HepG2 (cell line): ENCODE data around the gene CXorf49. TPM values are rescaled to one million over a fixed set of nuclear protein-coding genes. Genes with fewer than 3 reads are reported as not detected.

Experiments
- ATAC-seq: fragments of 200-7000 bp; cut with Tn5 transposase; 3 replicates; pipeline ENCODE4 v1.9.1; 2020; ENCODE audit warnings: mild to moderate bottlenecking, moderate library complexity
- BruUV-seq: library from RNA; stranded (reverse); fragments of 400-500 nt; replicated peaks from 2 replicates; lab custom pipeline; 2021; lab: Mats Ljungman, UMichigan
- CTCF ChIA-PET: fragments of 300-600 bp; formaldehyde crosslinking; extraction: SDS; loops from one replicate; lab custom pipeline; 2021; ENCODE audit warnings: low total read pairs, inconsistent platforms, low intra/inter-chr PET ratio; lab: Yijun Ruan, JAX
- POLR2A ChIA-PET: fragments of 350-600 bp; sonication (Branson Sonifier 250); formaldehyde crosslinking; loops from one replicate; lab custom pipeline; 2020; ENCODE audit warnings: antibody characterized with exemption, inconsistent platforms; lab: Yijun Ruan, JAX
- DNase-seq: peaks from one replicate; pipeline ENCODE4 v3.0.0-alpha.2; 2015; ENCODE audit warnings: low spot score
- FAIRE-seq: peaks from 3 replicates; lab custom pipeline; 2011; peaks lifted over from hg19 to GRCh38; lab: Jason Lieb, UNC
- H2AFZ ChIP-seq: one replicate; pipeline ENCODE4 v1.6.1; 2011; ENCODE audit warnings: low read length, inconsistent platforms
- H3K27ac ChIP-seq: fragments of 300-600 bp; 3 replicates; pipeline ENCODE4 v1.8.0; 2011; ENCODE audit warnings: mixed run types, mild to moderate bottlenecking, mixed read lengths, low read length, inconsistent platforms; ENCODE audit not compliant: insufficient read depth; ENCODE audit errors: extremely low read length
- H3K27me3 ChIP-seq, 2 experiments: fragments of 200-600 bp in 1 of 2; 2 replicates in 1 of 2; 3 replicates in 1 of 2; pipeline versions ENCODE4 v1.6.0 to v1.8.0; 2011; ENCODE audit warnings: low read length in 2 of 2, mild to moderate bottlenecking in 2 of 2, moderate library complexity in 2 of 2, inconsistent platforms in 1 of 2; ENCODE audit not compliant: insufficient read depth in 2 of 2, control insufficient read depth in 1 of 2
- H3K36me3 ChIP-seq, 2 experiments: fragments of 200-600 bp in 1 of 2; replicated peaks in 1 of 2; 2 replicates in 1 of 2; 3 replicates in 1 of 2; pipeline versions ENCODE4 v1.5.1 to v1.8.0; 2011; ENCODE audit warnings: low read length in 2 of 2, inconsistent platforms in 1 of 2; ENCODE audit not compliant: insufficient read depth in 2 of 2, control insufficient read depth in 1 of 2
- H3K4me1 ChIP-seq: 2 replicates; pipeline ENCODE4 v1.5.1; 2012; ENCODE audit warnings: low read length, inconsistent platforms; ENCODE audit not compliant: insufficient read depth
- H3K4me2 ChIP-seq: 2 replicates; pipeline ENCODE4 v1.6.0; 2011; ENCODE audit warnings: low read depth, low read length, inconsistent platforms
- H3K4me3 ChIP-seq, 3 experiments: fragments of 200-600 bp in 1 of 3; sonication (generic), shearing (Covaris generic) in 1 of 3; replicated peaks in 1 of 3; 2 replicates each; pipeline ENCODE4 v1.5.1; 2011 to 2016; ENCODE audit warnings: low read length in 3 of 3, inconsistent platforms in 2 of 3, low read depth in 2 of 3, mild to moderate bottlenecking in 2 of 3, control low read depth in 1 of 3, mixed read lengths in 1 of 3; ENCODE audit not compliant: insufficient read depth in 1 of 3
- H3K79me2 ChIP-seq: one replicate; pipeline ENCODE4 v1.6.1; 2011; ENCODE audit warnings: low read length, inconsistent platforms; ENCODE audit not compliant: insufficient read depth
- H3K9ac ChIP-seq: 2 replicates; pipeline ENCODE4 v1.6.0; 2011; ENCODE audit warnings: mild to moderate bottlenecking, low read depth, low read length, inconsistent platforms; ENCODE audit not compliant: insufficient read depth
- H3K9me3 ChIP-seq: 2 replicates; pipeline ENCODE4 v1.5.1; 2012; ENCODE audit warnings: mild to moderate bottlenecking, low read length
- H4K20me1 ChIP-seq: 2 replicates; pipeline ENCODE4 v1.6.0; 2011; ENCODE audit warnings: inconsistent platforms, mild to moderate bottlenecking, low read length, moderate library complexity; ENCODE audit not compliant: insufficient read depth
- AHDC1 ChIP-seq: sonication (generic); formaldehyde crosslinking; IDR thresholded peaks from 2 replicates; pipeline ENCODE4 v1.5.1; 2020; ENCODE audit warnings: mild to moderate bottlenecking, missing genetic modification reagents, borderline replicate concordance
- ATAD3A ChIP-seq: sonication (generic); formaldehyde crosslinking; IDR thresholded peaks from 2 replicates; pipeline ENCODE4 v1.4.0; 2020; ENCODE audit warnings: missing genetic modification reagents
- EED ChIP-seq: sonication (generic); formaldehyde crosslinking; IDR thresholded peaks from 2 replicates; pipeline ENCODE4 v1.5.0; 2020; ENCODE audit warnings: mild to moderate bottlenecking, missing genetic modification reagents
- FOXM1 ChIP-seq: sonication (generic); formaldehyde crosslinking; IDR thresholded peaks from 2 replicates; pipeline ENCODE4 v1.5.0; 2020; ENCODE audit warnings: missing genetic modification reagents
- HINFP ChIP-seq: sonication (generic); formaldehyde crosslinking; IDR thresholded peaks from 2 replicates; pipeline ENCODE4 v1.4.0; 2020; ENCODE audit warnings: low read depth, mild to moderate bottlenecking, missing genetic modification reagents
- HNRNPH1 ChIP-seq: fragments of 200-400 bp; formaldehyde crosslinking; optimal IDR thresholded peaks from 2 replicates; pipeline ENCODE3; 2017; ENCODE audit warnings: mild to moderate bottlenecking, low read depth, low read length
- MXD3 ChIP-seq: IDR thresholded peaks from 2 replicates; pipeline ENCODE4 v1.6.1; 2016; ENCODE audit warnings: mild to moderate bottlenecking, missing biosample characterization, missing genetic modification reagents
- MXI1 ChIP-seq: IDR thresholded peaks from 3 replicates; pipeline ENCODE4 v1.6.1; 2012; ENCODE audit warnings: low read depth, low read length, inconsistent platforms, borderline replicate concordance
- NCOA5 ChIP-seq: sonication (generic); formaldehyde crosslinking; IDR thresholded peaks from 2 replicates; pipeline ENCODE4 v1.4.0; 2020; ENCODE audit warnings: missing genetic modification reagents
- RAD21 ChIP-seq: fragments of 450-650 bp; formaldehyde crosslinking; IDR thresholded peaks from 2 replicates; pipeline ENCODE4 v1.5.0; 2020; ENCODE audit warnings: mild to moderate bottlenecking
- RBAK ChIP-seq: sonication (generic); formaldehyde crosslinking; IDR thresholded peaks from 2 replicates; pipeline ENCODE4 v1.5.1; 2020; ENCODE audit warnings: mild to moderate bottlenecking, missing genetic modification reagents
- TCF7L2 ChIP-seq: IDR thresholded peaks from 2 replicates; pipeline ENCODE4 v1.6.1; 2011; ENCODE audit warnings: mild to moderate bottlenecking, low read depth, low read length, moderate library complexity
- ZKSCAN8 ChIP-seq: IDR thresholded peaks from 2 replicates; pipeline ENCODE4 v1.6.1; 2016; ENCODE audit warnings: borderline replicate concordance, missing genetic modification reagents, missing compliant biosample characterization
- WGBS: methylation state at CpG from one replicate; pipeline ENCODE4 v1.1.6; 2017; ENCODE audit warnings: low lambda C conversion rate; 5-methylcytosine and 5-hydroxymethylcytosine counted together
- in situ Hi-C: cut with HindIII; loops from 2 replicates; pipeline ENCODE4 v1.10.0; 2017; ENCODE audit warnings: low pct_unique_long_range_greater_than_20kb; ENCODE audit not compliant: extremely low pct_ligation_motif_present
- intact Hi-C: fragments of 100-400 bp; cut with micrococcal nuclease; formaldehyde crosslinking; loops from one replicate; pipeline ENCODE4 v1.10.0; 2022; ENCODE audit not compliant: unreplicated experiment
- polyA plus RNA-seq, 8 experiments: library from polyadenylated mRNA; depleted of rRNA in 3 of 8; stranded (reverse) in 7 of 8; unstranded in 1 of 8; fragments of >200 nt; fragmentation: Illumina TruSeq in 4 of 8; extraction: Trizol in 4 of 8; gene quantifications; 2 replicates each; pipeline versions ENCODE4 v1.2.1 to v1.2.3, GENCODE V29; 2011 to 2016; ENCODE audit warnings: low read depth in 4 of 8, missing spikeins in 1 of 8, mixed read lengths in 1 of 8; ENCODE audit not compliant: insufficient read depth in 1 of 8
- total RNA-seq, 5 experiments: library from RNA; depleted of rRNA; stranded (reverse); fragments of >200 nt; fragmentation: Illumina TruSeq; extraction: Trizol; gene quantifications; 2 replicates each; pipeline ENCODE4 v1.2.3, GENCODE V29; 2016; ENCODE audit warnings: low read depth in 1 of 5

CXorf49 gene
- total and polyA plus RNA-seq, 2 of the 13 experiments (the other 11 are each of a cell fraction or from before 2014, with no cell fraction given), result not detected

GRCh38 chrX:71664889-71665491 lies 53.1 kb downstream of the CXorf49 start:
- CTCF ChIA-PET, result no interaction called here

More at GRCh38 chrX:71664889-71665491, 53.1 kb downstream of the CXorf49 start:
- intact Hi-C loops, result no loop called here
- FAIRE-seq (no peak), ATAC-seq (no peak), DNase-seq (no peak)
- no peaks in the 10 kb centered on the region for H4K20me1 ChIP-seq
- no peak overlapping the region for H3K27ac ChIP-seq
- no TSS peak for BruUV-seq
- no peaks in the 10 kb centered on the region for H3K4me1 ChIP-seq
- no peak overlapping the region for H3K9ac ChIP-seq
- H3K36me3 ChIP-seq, result no peaks in the 10 kb centered on the region
- in situ Hi-C loops, result no loop called here
- H3K79me2 ChIP-seq, result no peaks in the 10 kb centered on the region
- no peak overlapping the region for H2AFZ ChIP-seq
- no peak for TF ChIP-seq NCOA5 (CRISPR knock-in tag)
- no peak for TF ChIP-seq RAD21 (CRISPR knock-in tag)
- no peak for TF ChIP-seq HINFP (CRISPR knock-in tag)
- no peak for TF ChIP-seq ATAD3A (CRISPR knock-in tag)
- no peak for TF ChIP-seq EED (CRISPR knock-in tag)
- no peak for TF ChIP-seq FOXM1
- no peak for TF ChIP-seq RBAK (CRISPR knock-in tag)
- no peak for TF ChIP-seq ZKSCAN8 (CRISPR knock-in tag)
- TF ChIP-seq AHDC1 (CRISPR knock-in tag), result no peak
- no peak for TF ChIP-seq MXI1
- TF ChIP-seq MXD3 (CRISPR knock-in tag), result no peak
- no peak for TF ChIP-seq HNRNPH1
- TF ChIP-seq TCF7L2, result no peak
- no peak overlapping the region for H3K4me3 ChIP-seq
- H3K27me3 ChIP-seq, result no peaks in the 10 kb centered on the region; a peak in 1 of 5 replicates
- POLR2A ChIA-PET, result no interaction called here
- no peak overlapping the region for H3K4me2 ChIP-seq
- H3K9me3 ChIP-seq, result no peaks in the 10 kb centered on the region
- WGBS, result 93% methylated on average over 2 of the region's 16 CpGs
